NCI-H446 treated with DMSO at 0.1 percent for 48 hours (cell line): Measurements from ENCODE around the gene EIF2S2.

Experiments
- DNase-seq: peaks from one replicate; lab custom pipeline; 2025; lab: John Stamatoyannopoulos, UW

EIF2S2 gene

GRCh38 chr20:34120213-34120612 lies 8.2 kb upstream of the EIF2S2 start:
- DNase-seq: no peak

GRCh38 chr20:34115232-34115631 lies 3.2 kb upstream of the EIF2S2 start:
- DNase-seq: no peak

- no peak for DNase-seq
Observed at GRCh38 chr20:34114809-34115208, 2.8 kb upstream of the EIF2S2 start.

- no peak for DNase-seq
Observed at GRCh38 chr20:34112600-34113101, 608 bp upstream of the EIF2S2 start.

- DNase-seq: no peak
Observed at GRCh38 chr20:34110745-34111641, 1.1 kb downstream of the EIF2S2 start.

- no peak for DNase-seq
Observed at GRCh38 chr20:34110025-34110744, 1.9 kb downstream of the EIF2S2 start.

GRCh38 chr20:34109442-34109841 lies 2.6 kb downstream of the EIF2S2 start:
- DNase-seq: no peak

- DNase-seq: no peak
Observed at GRCh38 chr20:34108616-34109174, 3.3 kb downstream of the EIF2S2 start.

- no peak for DNase-seq
Observed at GRCh38 chr20:34105978-34106675, 5.9 kb downstream of the EIF2S2 start.

- DNase-seq: no peak
Observed at GRCh38 chr20:34104059-34104458, 8.0 kb downstream of the EIF2S2 start.

GRCh38 chr20:34102342-34102741 lies 9.7 kb downstream of the EIF2S2 start:
- DNase-seq: no peak

- no peak for DNase-seq
Observed at GRCh38 chr20:34100576-34100975, 11.5 kb downstream of the EIF2S2 start.

GRCh38 chr20:34099675-34100074 lies 12.4 kb downstream of the EIF2S2 start:
- DNase-seq: no peak

- DNase-seq: no peak
Observed at GRCh38 chr20:34098570-34098969, 13.5 kb downstream of the EIF2S2 start.

GRCh38 chr20:34096699-34097444 lies 15.2 kb downstream of the EIF2S2 start:
- DNase-seq: no peak

GRCh38 chr20:34095825-34096224 lies 16.2 kb downstream of the EIF2S2 start:
- DNase-seq: no peak

GRCh38 chr20:34093895-34094294 lies 18.1 kb downstream of the EIF2S2 start:
- no peak for DNase-seq

GRCh38 chr20:34091637-34092200 lies 20.3 kb downstream of the EIF2S2 start:
- no peak for DNase-seq

- no peak for DNase-seq
Observed at GRCh38 chr20:34090645-34091044, 21.4 kb downstream of the EIF2S2 start.

- DNase-seq: peak; percentile 83
Observed at GRCh38 chr20:34089655-34090345, 22.2 kb downstream of the EIF2S2 start.

GRCh38 chr20:34089175-34089479 lies 22.9 kb downstream of the EIF2S2 start:
- no peak for DNase-seq
